GM12878 (cell line): Measurements from ENCODE around the gene RDH16. TPM values are rescaled to one million over a fixed set of nuclear protein-coding genes. Genes with fewer than 3 reads are reported as not detected.

Experiments used
- ATAC-seq: fragments of 200-7000 bp; cut with Tn5 transposase; 3 replicates; pipeline ENCODE4 v1.9.1; 2020; ENCODE audit warnings: mild to moderate bottlenecking, moderate library complexity
- BruUV-seq: library from RNA; stranded (reverse); fragments of 400-500 nt; replicated peaks from 2 replicates; lab custom pipeline; 2021; lab: Mats Ljungman, UMichigan
- CTCF ChIA-PET: fragments of 300-600 bp; sonication (Branson Sonifier 250); formaldehyde crosslinking; extraction: SDS; loops from one replicate; lab custom pipeline; 2021; ENCODE audit warnings: inconsistent platforms; lab: Yijun Ruan, JAX
- POLR2A ChIA-PET: fragments of 350-600 bp; formaldehyde crosslinking; extraction: SDS; loops from one replicate; lab custom pipeline; 2021; ENCODE audit warnings: inconsistent platforms; lab: Charles Lee
- RAD21 ChIA-PET: fragments of 300-600 bp; sonication (Branson Sonifier 250); formaldehyde crosslinking; loops from one replicate; lab custom pipeline; 2023; ENCODE audit warnings: antibody characterized with exemption; ENCODE audit not compliant: unreplicated experiment; lab: Charles Lee
- SMC1A ChIA-PET: fragments of 300-600 bp; sonication (Branson Sonifier 250); formaldehyde crosslinking; loops from one replicate; lab custom pipeline; 2023; ENCODE audit not compliant: unreplicated experiment, uncharacterized antibody; lab: Charles Lee
- DNase-seq: peaks from one replicate; pipeline ENCODE4 v3.0.0-alpha.2; 2011; ENCODE audit warnings: low read depth, low spot score
- FAIRE-seq: peaks from 3 replicates; lab custom pipeline; 2011; peaks lifted over from hg19 to GRCh38; lab: Jason Lieb, UNC
- H2AFZ ChIP-seq: 2 replicates; pipeline ENCODE4 v1.6.0; 2011; ENCODE audit warnings: low read depth, low read length, control low read depth; ENCODE audit not compliant: control insufficient read depth
- H3K27ac ChIP-seq: 2 replicates; pipeline ENCODE4 v1.5.1; 2011; ENCODE audit warnings: control low read depth; ENCODE audit not compliant: control insufficient read depth, insufficient read depth
- H3K27me3 ChIP-seq, 2 experiments: replicated peaks in 1 of 2; 2 replicates each; pipeline versions ENCODE4 v1.6.0 to v1.6.1; 2011; ENCODE audit warnings: low read length in 1 of 2; ENCODE audit not compliant: control insufficient read depth in 2 of 2, insufficient read depth in 2 of 2
- H3K36me3 ChIP-seq, 2 experiments: 2 replicates each; pipeline ENCODE4 v1.5.1; 2011; ENCODE audit warnings: low read length in 1 of 2; ENCODE audit not compliant: control insufficient read depth in 2 of 2, insufficient read depth in 2 of 2
- H3K4me1 ChIP-seq: 2 replicates; pipeline ENCODE4 v1.6.1; 2011; ENCODE audit warnings: mild to moderate bottlenecking, low read length, moderate library complexity, mixed read lengths; ENCODE audit not compliant: control insufficient read depth, insufficient read depth
- H3K4me2 ChIP-seq: 2 replicates; pipeline ENCODE4 v1.6.0; 2011; ENCODE audit warnings: control low read depth; ENCODE audit not compliant: control insufficient read depth, insufficient read depth
- H3K4me3 ChIP-seq: fragments of 200-600 bp; sonication (generic); 2 replicates; pipeline ENCODE4 v1.5.1; 2016
- H3K79me2 ChIP-seq: 2 replicates; pipeline ENCODE4 v1.6.0; 2011; ENCODE audit warnings: low read length; ENCODE audit not compliant: control insufficient read depth, insufficient read depth
- H3K9ac ChIP-seq: 2 replicates; pipeline ENCODE4 v1.8.0; 2011; ENCODE audit warnings: low read length, control low read depth, mixed read lengths; ENCODE audit not compliant: control insufficient read depth, insufficient read depth
- H3K9me3 ChIP-seq: replicated peaks from 3 replicates; pipeline ENCODE4 v1.5.1; 2011; ENCODE audit warnings: mild to moderate bottlenecking, low read length; ENCODE audit not compliant: control insufficient read depth, insufficient read depth
- H4K20me1 ChIP-seq: 2 replicates; pipeline ENCODE4 v1.6.0; 2011; ENCODE audit not compliant: control insufficient read depth, insufficient read depth
- CBX5 ChIP-seq: sonication (generic); IDR thresholded peaks from 2 replicates; pipeline ENCODE4 v1.6.1; 2016; ENCODE audit warnings: low read depth, moderate library complexity, mild to moderate bottlenecking, inconsistent platforms
- CHD1 ChIP-seq: IDR thresholded peaks from 2 replicates; pipeline ENCODE4 v1.6.1; 2012; ENCODE audit warnings: low read depth, low read length, improper control_type of control experiment
- EGR1 ChIP-seq, 2 experiments: IDR thresholded peaks; 1 replicate in 1 of 2; 2 replicates in 1 of 2; pipeline ENCODE4 v1.6.1; 2011 to 2012; ENCODE audit warnings: low read depth in 2 of 2, low read length in 2 of 2, borderline replicate concordance in 1 of 2, mild to moderate bottlenecking in 1 of 2, moderate library complexity in 1 of 2
- IKZF2 ChIP-seq, 2 experiments: fragments of 450-650 bp; IDR thresholded peaks; 2 replicates each; pipeline ENCODE4 v1.6.1; 2017; ENCODE audit warnings: mild to moderate bottlenecking in 2 of 2, moderate library complexity in 2 of 2
- KDM1A ChIP-seq: fragments of 200-600 bp; sonication (generic); IDR thresholded peaks from 2 replicates; pipeline ENCODE4 v1.6.1; 2016; ENCODE audit warnings: borderline replicate concordance
- NFIC ChIP-seq: IDR thresholded peaks from 2 replicates; pipeline ENCODE4 v1.6.1; 2012; ENCODE audit warnings: low read depth, mild to moderate bottlenecking, inconsistent platforms, low read length, moderate library complexity
- RUNX3 ChIP-seq: IDR thresholded peaks from 2 replicates; pipeline ENCODE4 v1.6.1; 2012; ENCODE audit warnings: low read length, inconsistent platforms
- TAF1 ChIP-seq: IDR thresholded peaks from 2 replicates; pipeline ENCODE4 v1.6.1; 2011; ENCODE audit warnings: mild to moderate bottlenecking, low read depth, low read length, borderline replicate concordance
- ZNF217 ChIP-seq: fragments of 450-650 bp; IDR thresholded peaks from 2 replicates; pipeline ENCODE4 v1.6.1; 2017; ENCODE audit warnings: antibody characterized with exemption, mild to moderate bottlenecking
- WGBS: methylation state at CpG from one replicate; pipeline ENCODE4 v1.1.6; 2016; ENCODE audit warnings: low lambda C conversion rate; ENCODE audit not compliant: insufficient replicate concordance, insufficient coverage; ENCODE audit errors: missing lambda C conversion rate; 5-methylcytosine and 5-hydroxymethylcytosine counted together
- in situ Hi-C: fragments of 300-500 bp; cut with MboI; formaldehyde crosslinking; loops from 9 replicates; pipeline ENCODE4 v1.14.3; 2018; ENCODE audit warnings: mixed read lengths
- intact Hi-C: fragments of 100-400 bp; cut with micrococcal nuclease; formaldehyde crosslinking; loops from one replicate; pipeline ENCODE4 v1.14.2; 2022; ENCODE audit not compliant: unreplicated experiment
- polyA plus RNA-seq, 11 experiments: library from polyadenylated mRNA; depleted of rRNA in 4 of 11; unstranded in 6 of 11; stranded (reverse) in 5 of 11; fragments of >200 nt; fragmentation: Nextera tagmentation in 4 of 11; fragmentation: Illumina TruSeq in 1 of 11; extraction: Ambion mirVana in 4 of 11; extraction: Trizol in 1 of 11; gene quantifications; 1 replicate in 1 of 11; 2 replicates in 10 of 11; pipeline versions ENCODE4 v1.2.1 to v1.2.3, GENCODE V29; 2011 to 2016; ENCODE audit warnings: inconsistent platforms in 2 of 11, missing spikeins in 2 of 11, low read depth in 1 of 11
- total RNA-seq, 4 experiments: library from RNA; depleted of rRNA in 3 of 4; stranded (reverse); fragments of >200 nt in 3 of 4; fragmentation: Illumina TruSeq in 1 of 4; extraction: Trizol in 1 of 4; gene quantifications; 2 replicates each; pipeline versions ENCODE4 v1.2.1 to v1.2.3, GENCODE V29; 2013 to 2021

Gene RDH16
- total and polyA plus RNA-seq, 10 of the 15 experiments (the other 5 are each of a cell fraction or from before 2014, with no cell fraction given): 0.04 to 0.31 (median 0.06) TPM

- no peak overlapping the region for H3K9ac ChIP-seq
- BruUV-seq: no TSS peak
- no peaks in the 10 kb centered on the region for H3K36me3 ChIP-seq
- RAD21 ChIA-PET: interaction anchor here (0.6 to 4.2 kb wide), 16 partner anchors 9 to 239 kb away, joined by 3 to 29 read pairs (median 4); partner anchors contain the start of genes HSD17B6 and STAT6
- H3K4me3 ChIP-seq: no peak overlapping the region
- 63% methylated on average over 5 of the region's 5 CpGs for WGBS
- H3K4me2 ChIP-seq: no peak overlapping the region; the same call in 1 of the 2 replicates
- ATAC-seq (no peak), DNase-seq (no peak), FAIRE-seq (no peak)
- intact Hi-C loops: no loop called here
- no peaks in the 10 kb centered on the region for H3K79me2 ChIP-seq
- no peak overlapping the region; the same call in 1 of the 2 replicates for H2AFZ ChIP-seq
- H3K27me3 ChIP-seq: no peaks in the 10 kb centered on the region
- H3K9me3 ChIP-seq: no peaks in the 10 kb centered on the region
- TF ChIP-seq KDM1A (no peak), TAF1 (no peak), EGR1 (IDR thresholded peaks at IDR 0.05; ENCODE audit: borderline replicate concordance in 1 of 2, low read depth in 2 of 2, low read length in 2 of 2) (no peak), NFIC (no peak), ZNF217 (no peak), CHD1 (no peak), IKZF2 (IDR thresholded peaks at IDR 0.05) (no peak), RUNX3 (no peak), CBX5 (no peak)
- in situ Hi-C loops: loop anchor here (5.0 kb wide), 1 partner anchor 151 kb away; no protein-coding TSS in a partner anchor
- POLR2A ChIA-PET: interaction anchor here (0.6 kb wide), 2 partner anchors 211 to 236 kb away, joined by 3 to 5 read pairs; no protein-coding TSS in a partner anchor
- no peaks in the 10 kb centered on the region for H4K20me1 ChIP-seq
- H3K4me1 ChIP-seq: peaks cover 18% of the 10 kb centered on the region
- SMC1A ChIA-PET: interaction anchor here (0.9 to 3.5 kb wide), 14 partner anchors 9 to 372 kb away, joined by 3 to 37 read pairs (median 7); partner anchors contain the start of genes HSD17B6 and ZBTB39
- no peak overlapping the region for H3K27ac ChIP-seq
- CTCF ChIA-PET: interaction anchor here (0.6 to 4.9 kb wide), 29 partner anchors 12 to 683 kb away, joined by 3 to 144 read pairs (median 4); partner anchors contain the start of genes HSD17B6, NACA, STAT6 and ZBTB39
Measured at GRCh38 chr12:56988207-56988739, 30.9 kb upstream of the RDH16 start.
